Endothelial cell of umbilical vein (primary cell): ENCODE measurements around the gene SUCLG2. TPM values are rescaled to one million over a fixed set of nuclear protein-coding genes. Genes with fewer than 3 reads are reported as not detected.

Experiments used
- BruUV-seq: library from RNA; stranded (reverse); fragments of 400-500 nt; replicated peaks from 2 replicates; lab custom pipeline; 2021; lab: Mats Ljungman, UMichigan
- CTCF ChIA-PET: fragments of 300-600, 350-600 bp; sonication (Branson Sonifier 250); formaldehyde crosslinking; loops from one replicate; lab custom pipeline; 2021; ENCODE audit warnings: antibody characterized with exemption, inconsistent platforms; lab: Charles Lee
- POLR2A ChIA-PET: fragments of 300-600, 350-600 bp; sonication (Branson Sonifier 250); formaldehyde crosslinking; loops from one replicate; lab custom pipeline; 2021; ENCODE audit warnings: antibody characterized with exemption, inconsistent platforms; lab: Charles Lee
- DNase-seq: peaks from one replicate; pipeline ENCODE4 v3.0.0-alpha.2; 2011; ENCODE audit warnings: low read depth, low spot score
- FAIRE-seq: peaks from 2 replicates; lab custom pipeline; 2011; peaks lifted over from hg19 to GRCh38; lab: Jason Lieb, UNC
- H2AFZ ChIP-seq: 2 replicates; pipeline ENCODE4 v1.6.0; 2012; ENCODE audit warnings: low read depth, low read length, control low read depth, inconsistent platforms
- H3K27ac ChIP-seq: 2 replicates; pipeline ENCODE4 v1.5.1; 2011; ENCODE audit warnings: low read depth, mild to moderate bottlenecking, control low read depth, low read length, moderate library complexity; ENCODE audit not compliant: insufficient read depth
- H3K27me3 ChIP-seq, 2 experiments: 2 replicates each; pipeline versions ENCODE4 v1.6.0 to v1.6.1; 2011; ENCODE audit warnings: low read length in 2 of 2, mixed read lengths in 1 of 2; ENCODE audit not compliant: control insufficient read depth in 2 of 2, insufficient read depth in 2 of 2
- H3K36me3 ChIP-seq, 2 experiments: 2 replicates in 1 of 2; 3 replicates in 1 of 2; pipeline ENCODE4 v1.5.1; 2011; ENCODE audit warnings: low read length in 2 of 2, mild to moderate bottlenecking in 1 of 2, moderate library complexity in 1 of 2; ENCODE audit not compliant: control insufficient read depth in 2 of 2, insufficient read depth in 2 of 2; ENCODE audit errors: extremely low read depth in 1 of 2
- H3K4me1 ChIP-seq: 3 replicates; pipeline ENCODE4 v1.5.1; 2011; ENCODE audit warnings: mild to moderate bottlenecking, low read length; ENCODE audit not compliant: control insufficient read depth, insufficient read depth; ENCODE audit errors: extremely low read depth
- H3K4me2 ChIP-seq: 2 replicates; pipeline ENCODE4 v1.6.1; 2011; ENCODE audit warnings: low read length, control low read depth, mixed read lengths; ENCODE audit not compliant: insufficient read depth
- H3K4me3 ChIP-seq, 3 experiments: fragments of 200-600 bp in 1 of 3; sonication (generic), shearing (Covaris generic) in 1 of 3; replicated peaks in 1 of 3; 2 replicates each; pipeline ENCODE4 v1.5.1; 2011 to 2016; ENCODE audit warnings: control low read depth in 3 of 3, low read length in 3 of 3, mild to moderate bottlenecking in 2 of 3, inconsistent platforms in 1 of 3, low read depth in 1 of 3, moderate library complexity in 1 of 3; ENCODE audit not compliant: insufficient read depth in 1 of 3
- H3K79me2 ChIP-seq: 2 replicates; pipeline ENCODE4 v1.6.0; 2012; ENCODE audit warnings: low read length, inconsistent platforms; ENCODE audit not compliant: control insufficient read depth, insufficient read depth
- H3K9ac ChIP-seq: replicated peaks from 2 replicates; pipeline ENCODE3; 2011; ENCODE audit warnings: low read length, control low read depth; ENCODE audit not compliant: insufficient read depth; ENCODE audit errors: extremely low read depth
- H3K9me1 ChIP-seq: replicated peaks from 3 replicates; pipeline ENCODE4 v1.6.0; 2011; ENCODE audit warnings: mild to moderate bottlenecking, low read length; ENCODE audit not compliant: control insufficient read depth, insufficient read depth; ENCODE audit errors: extremely low read depth
- H3K9me3 ChIP-seq: replicated peaks from 2 replicates; pipeline ENCODE4 v1.5.1; 2012; ENCODE audit warnings: low read length, inconsistent platforms; ENCODE audit not compliant: control insufficient read depth, insufficient read depth
- H4K20me1 ChIP-seq: replicated peaks from 2 replicates; pipeline ENCODE3; 2011; ENCODE audit warnings: mild to moderate bottlenecking, low read length; ENCODE audit not compliant: control insufficient read depth, insufficient read depth; ENCODE audit errors: extremely low read depth
- CTCF ChIP-seq, 2 donors: IDR thresholded peaks; 1 replicate in 1 of 2; 2 replicates in 1 of 2; pipeline ENCODE4 v1.5.1; 2011; ENCODE audit warnings: low read length in 2 of 2, mild to moderate bottlenecking in 2 of 2, moderate library complexity in 2 of 2, control low read depth in 1 of 2, inconsistent platforms in 1 of 2, low read depth in 1 of 2; ENCODE audit not compliant: insufficient read depth in 1 of 2; ENCODE audit errors: extremely low read depth in 1 of 2
- EZH2 ChIP-seq: IDR thresholded peaks from 2 replicates; pipeline ENCODE4 v1.6.1; 2012; ENCODE audit warnings: borderline replicate concordance, low read depth, mild to moderate bottlenecking, moderate library complexity, low read length, inconsistent platforms; ENCODE audit not compliant: severe bottlenecking
- FOS ChIP-seq: IDR thresholded peaks from 2 replicates; pipeline ENCODE4 v1.6.1; 2011; ENCODE audit warnings: mild to moderate bottlenecking, low read length, moderate library complexity, borderline replicate concordance; ENCODE audit not compliant: insufficient read depth
- GATA2 ChIP-seq: IDR thresholded peaks from 2 replicates; pipeline ENCODE4 v1.7.0; 2011; ENCODE audit warnings: low read depth, mild to moderate bottlenecking, moderate library complexity, mixed read lengths, low read length; ENCODE audit not compliant: insufficient read length, insufficient read depth
- JUN ChIP-seq: IDR thresholded peaks from 2 replicates; pipeline ENCODE4 v1.6.1; 2011; ENCODE audit warnings: borderline replicate concordance, low read depth; ENCODE audit not compliant: insufficient read length, insufficient read depth
- MAX ChIP-seq: IDR thresholded peaks from 2 replicates; pipeline ENCODE4 v1.6.1; 2011; ENCODE audit not compliant: insufficient read depth, insufficient read length
- MYC ChIP-seq: IDR thresholded peaks from one replicate; pipeline ENCODE4 v1.6.1; 2011; ENCODE audit warnings: mild to moderate bottlenecking, low read depth, low read length
- POLR2A ChIP-seq: IDR thresholded peaks from 2 replicates; pipeline ENCODE4 v1.6.1; 2012; ENCODE audit warnings: low read depth, mild to moderate bottlenecking, control low read depth, low read length
- POLR2AphosphoS5 ChIP-seq: IDR thresholded peaks from 2 replicates; pipeline ENCODE4 v1.6.1; 2012; ENCODE audit warnings: low read depth, mild to moderate bottlenecking, control low read depth, low read length, moderate library complexity; ENCODE audit not compliant: insufficient read depth
- dilution Hi-C: fragments of 300-500 bp; cut with MboI; formaldehyde crosslinking; loops from one replicate; pipeline ENCODE4 v1.15.0; 2019; ENCODE audit warnings: low sequenced_read_pairs; ENCODE audit not compliant: extremely low pct_ligation_motif_present
- intact Hi-C: fragments of 100-400 bp; cut with micrococcal nuclease; formaldehyde crosslinking; loops from one replicate; pipeline ENCODE4 v1.10.0; 2022
- polyA plus RNA-seq, 4 experiments: library from polyadenylated mRNA; depleted of rRNA in 3 of 4; stranded (reverse) in 3 of 4; unstranded in 1 of 4; fragments of >200 nt; gene quantifications; 2 replicates each; pipeline versions ENCODE4 v1.2.1 to v1.2.3, GENCODE V29; 2011 to 2012; ENCODE audit warnings: missing spikeins in 1 of 4
- total RNA-seq: library from RNA; stranded (reverse); gene quantifications from 2 replicates; pipeline ENCODE4 v1.2.3, GENCODE V29; 2021

Gene SUCLG2
- total and polyA plus RNA-seq, 2 donors (not counting 3 experiments of a cell fraction or from before 2014, with no cell fraction given), result 8.1 to 38.3 TPM

- Histone ChIP-seq H3K79me2 (no peaks in the 10 kb centered on the region), H3K27me3 (no peaks in the 10 kb centered on the region), H3K27ac (no peak overlapping the region), H3K36me3 (no peaks in the 10 kb centered on the region), H3K4me3 (no peak overlapping the region), H3K9ac (no peak overlapping the region), H3K4me2 (no peak overlapping the region), H3K9me1 (no peaks in the 10 kb centered on the region), H3K9me3 (no peaks in the 10 kb centered on the region), H2AFZ (no peak overlapping the region), H4K20me1 (no peaks in the 10 kb centered on the region), H3K4me1 (no peaks in the 10 kb centered on the region)
- POLR2A ChIA-PET, result no interaction called here
- CTCF ChIA-PET, result interaction anchor here (0.8 to 10.2 kb wide), 6 partner anchors 20 to 1590 kb away, joined by 3 to 137 read pairs (median 4); no protein-coding TSS in a partner anchor
- BruUV-seq, result no TSS peak
- FAIRE-seq (no peak), DNase-seq (no peak)
- TF ChIP-seq POLR2AphosphoS5 (no peak), MYC (no peak), CTCF (IDR thresholded peaks at IDR 0.05; ENCODE audit: extremely low read depth in 1 of 2, insufficient read depth in 1 of 2, low read depth in 1 of 2, low read length in 2 of 2) (no peak), POLR2A (no peak), FOS (no peak), JUN (no peak), GATA2 (no peak), MAX (no peak), EZH2 (no peak)
- dilution Hi-C loops (no loop called here), intact Hi-C loops (loop anchor here (2.0 to 10.0 kb wide), 7 partner anchors 150 to 1590 kb away; partner anchors contain the start of gene SUCLG2)
Observed at GRCh38 chr3:67382536-67382935, 271.9 kb downstream of the SUCLG2 start.
